HepG2 (cell line): Measurements from ENCODE around the gene TMEM145.

ENCODE experiments used
- HNF4A ChIP-seq: sonication (generic); formaldehyde crosslinking; IDR thresholded peaks from 2 replicates; pipeline ENCODE4 v1.4.0; 2020; ENCODE audit warnings: missing genetic modification reagents
- MAX ChIP-seq: IDR thresholded peaks from 2 replicates; pipeline ENCODE4 v1.6.1; 2012; ENCODE audit warnings: inconsistent platforms
- SMAD1 ChIP-seq: sonication (generic); formaldehyde crosslinking; IDR thresholded peaks from 2 replicates; pipeline ENCODE4 v1.4.0; 2020; ENCODE audit warnings: missing genetic modification reagents, low read depth, mild to moderate bottlenecking, borderline replicate concordance
- THYN1 ChIP-seq: sonication (generic); formaldehyde crosslinking; IDR thresholded peaks from 2 replicates; pipeline ENCODE4 v1.8.1; 2023; ENCODE audit warnings: low read depth, mild to moderate bottlenecking, moderate library complexity, missing genetic modification reagents, borderline replicate concordance
- ZNF749 ChIP-seq: sonication (generic); formaldehyde crosslinking; IDR thresholded peaks from 2 replicates; pipeline ENCODE4 v1.8.0; 2022; ENCODE audit warnings: mild to moderate bottlenecking, missing genetic modification reagents, moderate library complexity, borderline replicate concordance
- ZNF75D ChIP-seq: sonication (generic); formaldehyde crosslinking; IDR thresholded peaks from 2 replicates; pipeline ENCODE4 v1.8.1; 2023; ENCODE audit warnings: missing genetic modification reagents, mild to moderate bottlenecking, borderline replicate concordance

GRCh38 chr19:42363614-42364346 is 50.7 kb downstream of the TMEM145 start:
- TF ChIP-seq ZNF749 (CRISPR knock-in tag) (no peak), SMAD1 (no peak), ZNF75D (CRISPR knock-in tag) (no peak), MAX (no peak), THYN1 (no peak), HNF4A (CRISPR knock-in tag) (no peak)
